Measurements from ENCODE around the gene EFCAB12.
"Not testable (repeated sequence)": the region's sequence is repeated elsewhere in the genome, so short reads cannot be mapped to it uniquely, and the experiment has no call there.

EFCAB12 gene

GRCh38 chr3:129363356-129363755 lies 65.1 kb downstream of the EFCAB12 start:
- not testable (repeated sequence) for DNase-seq

- no peak for DNase-seq
Measured at GRCh38 chr3:129360705-129361460, 67.6 kb downstream of the EFCAB12 start.

DNA sequence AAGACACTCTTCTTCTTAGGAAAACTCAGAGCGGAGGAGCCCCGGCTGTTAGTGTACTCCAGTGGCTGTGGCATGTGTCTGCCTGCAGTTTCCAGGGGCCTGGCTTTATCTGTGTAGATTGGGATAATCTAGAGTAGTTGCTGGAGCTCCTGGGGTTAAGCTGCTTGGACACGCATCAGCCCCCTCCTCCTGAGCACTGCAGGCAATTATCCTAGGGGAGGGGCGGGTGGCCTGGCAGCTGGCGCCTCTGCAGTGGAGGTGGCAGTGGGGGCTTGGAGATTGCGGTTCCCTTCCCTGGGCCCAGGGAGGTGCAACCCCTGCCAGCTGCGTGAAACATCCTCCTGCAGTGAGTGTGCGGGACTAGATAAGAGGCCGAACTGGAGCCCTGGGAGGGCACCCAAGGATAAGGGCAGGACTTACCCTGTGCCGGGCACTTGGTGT lies 68.2 kb downstream of the EFCAB12 start:
- no peak for DNase-seq

- no peak for DNase-seq
Measured at GRCh38 chr3:129358772-129359371, 69.6 kb downstream of the EFCAB12 start.

- no peak for DNase-seq
Measured at GRCh38 chr3:129358177-129358771, 70.2 kb downstream of the EFCAB12 start.

DNA sequence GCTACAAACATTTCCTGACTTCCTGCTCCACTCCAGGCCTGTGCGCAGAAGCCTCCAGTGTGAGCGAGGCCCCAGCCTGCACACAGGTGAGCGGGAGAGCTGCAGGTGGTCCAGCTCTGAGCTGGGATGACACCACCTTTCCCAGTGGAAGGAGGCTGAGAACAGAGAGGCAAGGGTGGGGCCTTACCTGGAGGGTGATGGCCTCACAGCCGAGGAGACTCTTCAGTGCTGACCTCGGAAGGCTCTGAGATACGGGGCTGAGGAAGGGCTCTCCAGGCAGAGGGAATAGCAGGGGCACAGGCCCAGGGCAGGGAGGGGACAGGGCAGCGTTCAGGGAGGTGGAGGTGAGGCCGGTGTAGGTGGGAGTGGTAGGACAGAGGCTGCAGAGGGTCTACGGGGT lies 70.8 kb downstream of the EFCAB12 start:
- DNase-seq = no peak

DNA sequence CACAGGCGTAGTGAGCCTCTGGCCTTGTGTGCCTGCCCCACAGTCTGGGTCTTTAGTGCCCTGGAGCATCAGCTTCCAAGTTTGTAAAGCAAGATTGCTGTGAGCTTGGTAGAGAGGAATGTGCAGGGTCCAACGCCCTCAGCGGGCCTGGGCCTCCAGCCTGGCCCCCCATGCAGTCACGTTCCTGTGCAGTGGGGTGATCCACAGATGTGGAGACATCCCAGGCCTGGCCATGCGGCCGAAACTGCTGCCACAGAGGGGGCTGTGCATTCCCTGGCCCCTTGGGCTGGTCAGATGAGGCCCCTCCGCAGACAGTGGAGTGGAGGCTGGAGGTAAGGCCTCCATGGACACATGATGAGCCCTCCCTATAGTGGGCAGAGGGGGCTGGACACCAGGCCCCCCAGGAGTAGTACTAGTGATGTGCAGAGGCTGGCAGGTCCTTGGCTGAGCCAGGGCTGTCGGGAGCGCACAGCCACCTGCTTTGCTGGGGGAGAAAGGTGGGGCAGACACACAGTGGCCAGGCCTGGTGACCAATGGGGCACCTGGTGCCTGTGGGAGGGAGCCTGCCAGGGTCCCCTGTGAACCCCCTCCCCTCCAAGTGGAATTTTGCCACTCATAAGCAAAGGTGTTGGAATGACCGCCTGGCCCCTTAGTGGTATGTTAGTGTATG lies 71.5 kb downstream of the EFCAB12 start:
- DNase-seq = no peak

DNA sequence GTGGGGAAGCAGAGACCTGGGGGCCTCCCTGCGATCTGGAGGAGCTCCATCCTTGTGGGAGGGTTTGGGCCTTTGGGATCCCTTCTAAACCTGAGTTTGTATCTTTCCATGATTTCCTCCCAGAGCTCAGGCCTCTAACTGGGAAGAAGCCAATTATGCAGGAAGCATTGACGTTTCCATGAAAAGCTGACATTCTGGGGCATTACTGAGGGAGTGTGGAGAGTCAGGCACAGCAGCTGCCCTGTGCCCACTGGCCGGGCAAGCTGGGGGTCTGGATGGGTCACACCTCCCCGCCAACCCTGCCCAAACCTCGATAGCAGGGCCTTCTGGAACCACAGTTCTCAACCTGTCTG lies 74.9 kb downstream of the EFCAB12 start:
- no peak for DNase-seq

DNA sequence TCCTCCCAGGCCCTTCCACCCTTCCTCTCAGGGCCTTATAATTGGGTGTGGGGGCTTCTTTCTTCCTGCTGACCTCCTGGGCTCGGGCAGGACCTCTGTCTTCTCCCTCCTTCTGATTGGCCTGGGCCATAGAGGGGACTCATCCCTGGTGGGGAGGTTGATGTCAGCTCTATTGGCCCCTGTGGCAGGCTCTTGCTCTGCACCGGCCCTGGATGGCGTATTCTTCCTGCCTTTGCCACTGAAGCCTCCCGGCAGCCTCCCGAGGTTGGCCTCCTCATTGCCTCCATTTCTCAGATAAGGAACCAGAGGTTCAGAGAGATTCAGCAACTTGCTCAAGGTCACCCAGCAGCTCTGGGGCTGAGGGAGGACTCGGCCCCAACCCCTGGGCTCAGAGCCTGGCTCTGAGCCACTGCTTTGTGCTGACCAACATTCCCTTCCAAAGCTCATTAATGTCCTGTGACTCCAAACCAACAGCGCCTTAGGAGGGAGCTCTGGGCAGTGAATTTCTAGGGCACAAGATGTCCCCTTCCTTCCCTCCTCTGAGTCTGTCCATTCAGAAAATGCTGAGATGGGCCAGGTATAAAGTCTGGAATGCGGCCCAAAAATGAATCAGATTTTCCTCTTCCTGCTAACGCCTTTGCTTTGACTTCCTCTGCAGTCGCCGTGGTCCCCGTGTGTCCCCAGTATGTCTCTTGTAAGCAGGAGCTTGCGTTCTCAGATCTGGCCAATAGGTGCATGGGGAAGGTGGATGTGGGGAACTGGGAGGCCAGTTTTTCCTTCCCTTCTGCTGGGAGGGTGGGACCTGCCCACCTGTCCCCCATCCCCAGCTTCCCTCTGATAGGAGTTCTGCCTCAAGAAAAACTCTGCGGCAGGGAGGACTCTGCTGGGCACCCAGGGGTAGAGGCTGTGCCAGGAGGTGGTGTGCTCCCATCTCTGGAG lies 75.5 kb downstream of the EFCAB12 start:
- DNase-seq = no peak

DNA sequence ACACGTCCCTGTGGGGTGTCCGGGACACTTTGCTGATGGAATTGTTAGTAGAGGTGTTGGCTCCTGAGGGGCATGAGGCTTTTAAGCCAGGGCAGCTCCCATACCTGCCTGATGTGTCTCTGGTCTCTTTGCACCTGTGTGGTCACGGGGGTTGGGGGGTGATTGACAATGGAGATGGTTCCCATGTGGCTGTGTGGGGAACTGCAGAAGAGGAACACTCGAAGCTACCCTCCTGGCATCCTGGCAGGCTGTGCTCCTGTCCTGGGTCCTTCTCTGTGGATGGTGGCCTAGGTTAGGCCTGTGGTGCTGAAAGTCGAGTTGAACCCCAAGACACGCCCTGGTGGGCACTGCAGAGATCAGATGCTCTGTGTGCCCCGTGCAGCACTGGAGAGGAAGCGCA lies 76.4 kb downstream of the EFCAB12 start:
- DNase-seq = no peak

All from DMS153 (cell line).